Gastroesophageal sphincter (tissue), 4 donors: ENCODE results near the gene CNFN. TPM values are rescaled to one million over a fixed set of nuclear protein-coding genes. Genes with fewer than 3 reads are reported as not detected.

Experiments
- ATAC-seq: fragments of 150-250 bp; one replicate; pipeline ENCODE4 v1.9.1; 2016; ENCODE audit warnings: mild to moderate bottlenecking, moderate library complexity
- H3K27ac ChIP-seq, 4 donors: fragments of 200-600 bp; sonication (generic) in 3 of 4; 1 replicate in 3 of 4; 2 replicates in 1 of 4; pipeline ENCODE4 v1.5.1; 2016 to 2019
- H3K27me3 ChIP-seq: fragments of 200-600 bp; sonication (generic); one replicate; pipeline ENCODE4 v1.5.1; 2019
- H3K36me3 ChIP-seq, 2 donors: fragments of 200-600 bp; sonication (generic); one replicate each; pipeline ENCODE4 v1.5.1; 2019; ENCODE audit warnings: control low read depth in 1 of 2
- H3K4me1 ChIP-seq, 3 donors: fragments of 200-600 bp; sonication (generic); 1 replicate in 2 of 3; 2 replicates in 1 of 3; pipeline ENCODE4 v1.5.1; 2016 to 2019; ENCODE audit warnings: control low read depth in 2 of 3
- H3K4me3 ChIP-seq, 2 donors: fragments of 200-600 bp; sonication (generic); one replicate each; pipeline ENCODE4 v1.5.1; 2019; ENCODE audit warnings: mild to moderate bottlenecking in 1 of 2, moderate library complexity in 1 of 2
- H3K9me3 ChIP-seq, 3 donors: fragments of 200-600 bp; sonication (generic); one replicate each; pipeline ENCODE4 v1.5.1; 2017 to 2019; ENCODE audit warnings: control low read depth in 2 of 3
- CTCF ChIP-seq, 4 experiments: fragments of 200-600 bp in 2 of 4; fragments of 450-650 bp in 2 of 4; sonication (generic) in 1 of 4; IDR thresholded peaks; one replicate each; pipeline ENCODE4 v1.5.1; 2017 to 2019; ENCODE audit warnings: antibody characterized with exemption in 4 of 4, mild to moderate bottlenecking in 2 of 4, moderate library complexity in 2 of 4
- EP300 ChIP-seq: sonication (generic); formaldehyde crosslinking; IDR thresholded peaks from one replicate; pipeline ENCODE4 v1.6.1; 2017; ENCODE audit warnings: antibody characterized with exemption, mild to moderate bottlenecking
- POLR2A ChIP-seq, 2 donors: fragments of 450-650 bp; IDR thresholded peaks; one replicate each; pipeline ENCODE4 v1.6.1; 2017; ENCODE audit warnings: antibody characterized with exemption in 2 of 2, mild to moderate bottlenecking in 2 of 2, moderate library complexity in 1 of 2
- POLR2AphosphoS5 ChIP-seq: sonication (generic); formaldehyde crosslinking; IDR thresholded peaks from one replicate; pipeline ENCODE4 v1.6.1; 2017; ENCODE audit warnings: antibody characterized with exemption
- WGBS, 2 donors: methylation state at CpG; one replicate each; pipeline ENCODE4 v1.1.5; 2018; ENCODE audit warnings: low coverage in 1 of 2; 5-methylcytosine and 5-hydroxymethylcytosine counted together
- total RNA-seq, 4 donors: library from RNA; depleted of rRNA; stranded (reverse); fragments of >200 nt; gene quantifications; one replicate each; pipeline ENCODE4 v1.1.0, GENCODE V29; 2016

The CNFN gene
- total RNA-seq, 4 donors from 2014 or later = 1.7 to 17.5 TPM; not detected in 2

GRCh38 chr19:42388851-42389489 is 1.1 kb downstream of the CNFN start:
- Histone ChIP-seq H3K9me3 (no peaks in the 10 kb centered on the region), H3K27ac (no peak overlapping the region), H3K4me3 (no peak overlapping the region), H3K36me3 (no peaks in the 10 kb centered on the region), H3K4me1 (peaks cover 0 to 9% (median 5%) of the 10 kb centered on the region in 3 donors), H3K27me3 (peaks cover 77% of the 10 kb centered on the region)
- 88% methylated on average over 7 of the region's 20 CpGs; no CpG with 5 or more reads in 1 of the 2 donors for WGBS, 2 donors
- ATAC-seq = no peak
- TF ChIP-seq POLR2A (IDR thresholded peaks at IDR 0.05) = no peak

- peak; percentile 84 for ATAC-seq
- Histone ChIP-seq H3K4me3 (peak overlapping the region; percentile 1 to 46), H3K27ac (peak overlapping the region in 1 of 4 donors; percentile 25), H3K27me3 (peaks cover 96% of the 10 kb centered on the region), H3K9me3 (no peaks in the 10 kb centered on the region), H3K36me3 (no peaks in the 10 kb centered on the region), H3K4me1 (peaks cover 0 to 9% (median 5%) of the 10 kb centered on the region in 3 donors)
- TF ChIP-seq CTCF (IDR thresholded peaks at IDR 0.05) = peak in 3 of 4 experiments; percentile 22 to 57 (median 34)
- no peak for TF ChIP-seq EP300
- WGBS, 2 donors = 0 to 1% methylated on average over 8 to 15 of the region's 48 CpGs
Measured at GRCh38 chr19:42386974-42387707, 3.0 kb downstream of the CNFN start.

- 58 to 87% methylated on average over 3 of the region's 6 CpGs for WGBS, 2 donors
- ATAC-seq = no peak
Measured at GRCh38 chr19:42380155-42380554, 9.9 kb downstream of the CNFN start.

GRCh38 chr19:42378225-42379215 is 11.6 kb downstream of the CNFN start:
- ATAC-seq = no peak
- H3K4me3 ChIP-seq = no peak overlapping the region
- H3K4me1 ChIP-seq = no peaks in the 10 kb centered on the region
- H3K9me3 ChIP-seq = no peaks in the 10 kb centered on the region
- no peak overlapping the region for H3K27ac ChIP-seq
- WGBS, 2 donors = 61 to 64% methylated on average over 6 to 11 of the region's 17 CpGs
- H3K27me3 ChIP-seq = peaks cover 16% of the 10 kb centered on the region
- peaks cover 0 to 33% of the 10 kb centered on the region in 2 donors for H3K36me3 ChIP-seq
- TF ChIP-seq POLR2AphosphoS5 (no peak), POLR2A (IDR thresholded peaks at IDR 0.05) (no peak), EP300 (no peak)

More at GRCh38 chr19:42380155-42380554, 9.9 kb downstream of the CNFN start:
- no peaks in the 10 kb centered on the region for H3K4me1 ChIP-seq
- TF ChIP-seq POLR2AphosphoS5 (no peak), CTCF (IDR thresholded peaks at IDR 0.05) (no peak), POLR2A (IDR thresholded peaks at IDR 0.05) (no peak), EP300 (no peak)
- H3K9me3 ChIP-seq = no peaks in the 10 kb centered on the region
- H3K27ac ChIP-seq = no peak overlapping the region
- no peak overlapping the region for H3K4me3 ChIP-seq
- peaks cover 0 to 18% of the 10 kb centered on the region in 2 donors for H3K36me3 ChIP-seq
- H3K27me3 ChIP-seq = peaks cover 32% of the 10 kb centered on the region

- no peak for ATAC-seq
- WGBS, 2 donors = 96% methylated on average over 5 of the region's 17 CpGs; no CpG with 5 or more reads in 1 of the 2 donors
Measured at GRCh38 chr19:42376177-42376555, 13.9 kb downstream of the CNFN start.

More at GRCh38 chr19:42376177-42376555, 13.9 kb downstream of the CNFN start:
- H3K4me3 ChIP-seq = no peak overlapping the region
- no peaks in the 10 kb centered on the region for H3K27me3 ChIP-seq
- no peaks in the 10 kb centered on the region for H3K9me3 ChIP-seq
- TF ChIP-seq POLR2A (IDR thresholded peaks at IDR 0.05) (no peak), EP300 (no peak), POLR2AphosphoS5 (no peak), CTCF (IDR thresholded peaks at IDR 0.05) (no peak)
- no peak overlapping the region for H3K27ac ChIP-seq
- H3K4me1 ChIP-seq = no peaks in the 10 kb centered on the region
- peaks cover 0 to 56% of the 10 kb centered on the region in 2 donors for H3K36me3 ChIP-seq
